ENCODE results near the gene MMADHC. TPM values are rescaled to one million over a fixed set of nuclear protein-coding genes. Genes with fewer than 3 reads are reported as not detected.

The MMADHC gene
- total RNA-seq, 1 donor from 2014 or later, result 132 TPM

DNA sequence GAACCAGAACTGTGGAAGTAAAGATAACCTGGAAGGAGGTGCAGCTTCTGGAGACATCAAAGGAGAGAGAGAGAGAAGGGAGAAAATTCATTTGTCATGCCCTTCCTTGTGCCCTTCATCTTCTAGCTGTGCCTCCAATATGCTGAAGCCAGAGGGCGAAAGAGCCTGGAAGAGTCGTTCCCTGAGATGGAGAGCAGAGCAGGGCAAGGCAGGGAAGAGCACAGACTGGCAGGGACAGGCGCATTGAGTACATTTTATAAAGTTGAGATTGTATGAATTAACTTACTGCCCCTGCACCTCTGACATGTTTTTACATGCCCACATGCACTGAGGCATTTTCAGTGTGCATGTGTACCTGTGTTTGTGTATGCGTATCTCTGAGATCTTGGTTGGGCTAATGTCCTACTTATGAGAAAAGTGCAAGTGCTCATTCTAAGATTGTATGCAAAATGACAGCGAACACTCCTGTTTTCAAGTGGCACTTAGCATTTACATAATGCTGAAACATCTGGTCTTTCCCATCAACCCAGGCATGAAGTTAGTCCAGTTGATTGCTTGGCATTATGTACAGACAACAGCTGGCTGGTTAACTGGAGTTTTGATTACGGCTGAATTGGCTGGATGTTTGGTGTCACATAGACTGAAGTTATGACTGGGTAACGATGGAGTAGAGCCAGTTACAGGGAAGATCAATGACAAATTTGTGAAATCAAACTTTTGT, 23.7 kb upstream of the MMADHC start:
- no peak for DNase-seq (ENCODE audit: low read depth)
- H3K4me3 ChIP-seq (ENCODE audit: low read depth, low read length), result no peak overlapping the region
- TF ChIP-seq, protein P1, sequence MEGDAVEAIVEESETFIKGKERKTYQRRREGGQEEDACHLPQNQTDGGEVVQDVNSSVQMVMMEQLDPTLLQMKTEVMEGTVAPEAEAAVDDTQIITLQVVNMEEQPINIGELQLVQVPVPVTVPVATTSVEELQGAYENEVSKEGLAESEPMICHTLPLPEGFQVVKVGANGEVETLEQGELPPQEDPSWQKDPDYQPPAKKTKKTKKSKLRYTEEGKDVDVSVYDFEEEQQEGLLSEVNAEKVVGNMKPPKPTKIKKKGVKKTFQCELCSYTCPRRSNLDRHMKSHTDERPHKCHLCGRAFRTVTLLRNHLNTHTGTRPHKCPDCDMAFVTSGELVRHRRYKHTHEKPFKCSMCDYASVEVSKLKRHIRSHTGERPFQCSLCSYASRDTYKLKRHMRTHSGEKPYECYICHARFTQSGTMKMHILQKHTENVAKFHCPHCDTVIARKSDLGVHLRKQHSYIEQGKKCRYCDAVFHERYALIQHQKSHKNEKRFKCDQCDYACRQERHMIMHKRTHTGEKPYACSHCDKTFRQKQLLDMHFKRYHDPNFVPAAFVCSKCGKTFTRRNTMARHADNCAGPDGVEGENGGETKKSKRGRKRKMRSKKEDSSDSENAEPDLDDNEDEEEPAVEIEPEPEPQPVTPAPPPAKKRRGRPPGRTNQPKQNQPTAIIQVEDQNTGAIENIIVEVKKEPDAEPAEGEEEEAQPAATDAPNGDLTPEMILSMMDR (conservative IDR thresholded peaks at IDR 0.05; ENCODE audit: low read depth, low read length), result peak; percentile 46

DNA sequence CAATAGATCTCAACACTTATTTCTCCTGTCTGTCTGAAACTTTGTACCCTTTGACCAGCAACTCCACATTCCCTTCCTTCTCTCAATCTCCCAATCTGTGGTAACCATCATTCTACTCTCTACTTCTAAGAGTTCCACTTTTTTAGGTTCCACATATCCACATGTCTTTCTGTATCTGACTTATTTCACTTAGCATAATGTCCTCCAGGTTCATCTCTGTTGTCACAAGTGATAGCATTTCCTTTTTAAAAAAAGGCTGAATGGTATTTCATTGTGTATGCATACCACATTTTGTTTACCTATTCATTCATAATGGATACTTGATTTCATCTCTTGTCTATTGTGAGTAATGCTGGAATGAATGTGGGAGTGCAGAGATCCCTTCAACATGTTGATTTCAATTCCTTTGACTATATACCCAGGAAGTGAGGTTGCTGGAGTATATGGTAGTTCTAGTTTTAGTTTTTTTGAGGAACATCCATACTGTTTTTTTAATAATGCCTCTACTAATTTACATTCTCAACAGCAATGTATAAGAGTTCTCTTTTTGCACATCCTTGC, 18.8 kb upstream of the MMADHC start:
- no peak overlapping the region for H3K4me3 ChIP-seq (ENCODE audit: low read depth, low read length)

DNA sequence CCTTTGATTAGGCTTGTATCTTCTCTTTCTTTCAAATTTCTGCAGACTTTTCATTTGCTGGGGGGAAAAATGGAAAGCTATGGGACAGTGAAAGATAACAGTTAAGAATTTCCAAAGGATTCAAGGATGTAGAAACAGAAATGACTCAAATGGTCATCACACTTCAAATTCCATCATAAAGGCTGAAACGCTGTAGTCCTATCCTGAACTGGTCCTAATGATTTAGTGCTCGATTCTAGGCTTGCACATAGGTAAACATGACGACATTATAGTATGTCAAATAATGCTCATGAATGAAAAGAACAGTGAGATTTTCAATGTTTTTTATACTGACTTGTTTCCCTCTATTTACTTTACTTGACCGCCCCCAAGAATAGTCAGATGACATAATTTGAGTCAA, 15.7 kb upstream of the MMADHC start:
- no peak overlapping the region for H3K4me3 ChIP-seq (ENCODE audit: low read depth, low read length)
- no peak for DNase-seq (ENCODE audit: low read depth)
- TF ChIP-seq, protein P1 (conservative IDR thresholded peaks at IDR 0.05; ENCODE audit: low read depth, low read length), result no peak

More for the DNA sequence above, 18.8 kb upstream of the MMADHC start:
- DNase-seq (ENCODE audit: low read depth), result no peak
- TF ChIP-seq, protein P1 (conservative IDR thresholded peaks at IDR 0.05; ENCODE audit: low read depth, low read length), result no peak

DNA sequence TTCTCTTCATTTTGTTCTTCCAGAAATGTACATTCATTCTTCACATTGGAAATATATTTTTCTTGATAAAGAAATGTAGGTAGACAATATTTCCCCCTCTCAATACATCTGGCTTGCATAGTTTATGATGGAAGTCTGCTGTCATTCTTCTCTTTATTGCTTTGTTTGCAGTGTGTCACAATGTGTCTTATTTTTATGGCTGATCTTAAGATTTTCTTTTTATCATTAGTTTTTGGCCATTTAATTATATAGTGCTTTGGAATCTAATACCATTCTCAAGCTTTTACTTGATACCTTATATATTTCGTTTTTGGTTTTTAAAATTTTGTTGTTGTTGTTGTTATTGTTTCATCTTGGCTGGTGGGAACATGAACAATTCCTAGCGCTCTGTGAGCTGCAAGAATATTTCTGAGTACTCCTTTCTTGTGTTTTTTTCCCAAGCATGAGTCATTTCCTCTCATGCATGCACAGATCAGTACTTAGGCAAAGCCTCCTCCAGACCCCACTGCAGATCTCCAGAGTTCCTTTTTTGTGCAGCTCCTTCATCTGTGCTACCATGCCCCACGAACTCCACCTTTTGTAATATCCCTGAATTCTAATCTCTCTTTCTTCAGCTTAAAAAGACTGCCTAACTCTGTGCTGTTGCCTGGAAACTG, 13.7 kb upstream of the MMADHC start:
- peak; percentile 10 for DNase-seq (ENCODE audit: low read depth)
- H3K4me3 ChIP-seq (ENCODE audit: low read depth, low read length), result no peak overlapping the region
- TF ChIP-seq, protein P1 (conservative IDR thresholded peaks at IDR 0.05; ENCODE audit: low read depth, low read length), result no peak

DNA sequence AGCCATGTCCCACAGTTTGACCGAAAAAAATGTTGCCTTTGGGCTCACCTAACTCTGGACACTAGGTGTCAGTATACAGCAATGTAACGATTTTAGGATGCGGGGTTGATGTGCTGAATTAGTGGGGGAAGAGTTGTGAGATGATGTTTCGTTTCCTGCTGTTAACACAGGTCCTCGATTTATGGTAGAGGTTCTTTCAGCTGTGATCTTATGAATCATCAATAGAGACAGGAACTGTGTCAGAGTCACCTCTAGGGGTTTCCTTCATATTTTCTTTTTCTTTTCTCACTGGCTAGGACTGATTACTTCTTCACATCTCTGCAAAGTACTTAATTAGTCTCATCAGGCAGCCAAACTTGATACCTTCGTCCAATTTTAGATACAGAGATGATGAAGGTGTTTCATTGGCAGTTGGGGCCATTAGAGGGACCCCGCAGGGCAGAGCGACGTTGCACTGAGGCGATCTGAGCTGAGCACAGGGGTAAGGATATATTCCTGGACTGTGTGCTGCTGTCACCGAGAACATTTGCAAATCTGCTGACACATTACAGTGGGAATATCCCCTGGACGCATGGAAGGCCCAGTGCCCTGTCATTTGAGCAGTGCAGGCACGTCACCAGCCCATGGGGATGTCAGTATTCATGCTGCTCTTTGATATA, 10.2 kb upstream of the MMADHC start:
- TF ChIP-seq, protein P1 (conservative IDR thresholded peaks at IDR 0.05; ENCODE audit: low read depth, low read length), result peak; percentile 84
- peak; percentile 41 for DNase-seq (ENCODE audit: low read depth)
- peak overlapping the region; percentile 7 for H3K4me3 ChIP-seq (ENCODE audit: low read depth, low read length)

DNA sequence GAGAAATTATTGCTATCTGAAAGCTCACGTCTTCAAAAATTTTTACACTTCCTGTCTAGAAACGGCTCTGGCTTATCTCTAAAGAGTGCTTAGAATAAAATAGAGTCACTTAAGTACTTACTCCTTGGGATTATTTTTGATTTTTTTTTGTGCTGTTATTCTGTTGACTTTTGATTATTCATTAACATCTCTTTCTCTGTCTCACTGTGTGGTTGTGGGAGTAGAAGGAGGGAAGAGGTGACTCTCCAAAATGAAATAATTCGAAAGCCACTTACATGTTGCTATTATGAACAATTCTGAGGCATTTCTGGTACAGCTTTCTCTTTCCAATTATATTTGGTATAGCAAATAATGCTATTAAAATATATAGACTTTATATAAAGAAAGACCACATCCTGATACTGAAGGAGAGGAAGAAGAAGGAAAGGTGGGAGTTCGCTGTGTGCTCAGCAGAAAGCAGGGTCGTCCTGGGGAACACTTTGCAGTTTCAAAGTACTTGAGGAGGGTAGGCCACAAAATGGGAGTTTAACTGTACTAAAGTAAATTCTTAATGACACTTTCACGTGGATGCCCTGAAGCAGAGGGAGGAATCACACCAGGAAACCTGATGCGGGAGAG, 9.6 kb upstream of the MMADHC start:
- DNase-seq (ENCODE audit: low read depth), result no peak
- TF ChIP-seq, protein P1 (conservative IDR thresholded peaks at IDR 0.05; ENCODE audit: low read depth, low read length), result no peak
- no peak overlapping the region for H3K4me3 ChIP-seq (ENCODE audit: low read depth, low read length)
